ENCODE results near the gene NPPB.

Gene NPPB

DNA sequence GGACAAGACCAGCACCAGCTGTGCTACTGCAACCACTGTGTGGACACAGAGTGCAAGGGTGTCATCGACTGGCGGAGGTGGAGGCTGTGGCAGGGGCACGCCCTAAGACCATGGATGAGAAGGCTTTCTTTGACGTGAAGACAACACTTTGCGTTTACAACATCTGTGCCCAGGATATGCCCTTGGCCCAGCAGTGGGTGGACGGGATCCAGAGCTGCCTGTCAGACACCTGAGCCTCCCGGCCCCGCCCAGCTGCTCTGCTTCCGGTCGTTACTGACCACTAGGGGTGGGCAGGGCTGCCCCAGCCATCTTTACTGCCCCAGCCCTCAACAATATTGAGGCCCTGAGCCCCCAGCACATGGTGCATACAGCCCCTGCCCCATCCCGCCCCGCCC, 21.4 kb upstream of the NPPB start:
- H3K4me3 ChIP-seq (ENCODE audit: low read depth, low read length): no peak overlapping the region
- TF ChIP-seq, protein P1, sequence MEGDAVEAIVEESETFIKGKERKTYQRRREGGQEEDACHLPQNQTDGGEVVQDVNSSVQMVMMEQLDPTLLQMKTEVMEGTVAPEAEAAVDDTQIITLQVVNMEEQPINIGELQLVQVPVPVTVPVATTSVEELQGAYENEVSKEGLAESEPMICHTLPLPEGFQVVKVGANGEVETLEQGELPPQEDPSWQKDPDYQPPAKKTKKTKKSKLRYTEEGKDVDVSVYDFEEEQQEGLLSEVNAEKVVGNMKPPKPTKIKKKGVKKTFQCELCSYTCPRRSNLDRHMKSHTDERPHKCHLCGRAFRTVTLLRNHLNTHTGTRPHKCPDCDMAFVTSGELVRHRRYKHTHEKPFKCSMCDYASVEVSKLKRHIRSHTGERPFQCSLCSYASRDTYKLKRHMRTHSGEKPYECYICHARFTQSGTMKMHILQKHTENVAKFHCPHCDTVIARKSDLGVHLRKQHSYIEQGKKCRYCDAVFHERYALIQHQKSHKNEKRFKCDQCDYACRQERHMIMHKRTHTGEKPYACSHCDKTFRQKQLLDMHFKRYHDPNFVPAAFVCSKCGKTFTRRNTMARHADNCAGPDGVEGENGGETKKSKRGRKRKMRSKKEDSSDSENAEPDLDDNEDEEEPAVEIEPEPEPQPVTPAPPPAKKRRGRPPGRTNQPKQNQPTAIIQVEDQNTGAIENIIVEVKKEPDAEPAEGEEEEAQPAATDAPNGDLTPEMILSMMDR (IDR thresholded peaks at IDR 0.05; ENCODE audit: borderline replicate concordance, insufficient read depth, low read depth, low read length): no peak

DNA sequence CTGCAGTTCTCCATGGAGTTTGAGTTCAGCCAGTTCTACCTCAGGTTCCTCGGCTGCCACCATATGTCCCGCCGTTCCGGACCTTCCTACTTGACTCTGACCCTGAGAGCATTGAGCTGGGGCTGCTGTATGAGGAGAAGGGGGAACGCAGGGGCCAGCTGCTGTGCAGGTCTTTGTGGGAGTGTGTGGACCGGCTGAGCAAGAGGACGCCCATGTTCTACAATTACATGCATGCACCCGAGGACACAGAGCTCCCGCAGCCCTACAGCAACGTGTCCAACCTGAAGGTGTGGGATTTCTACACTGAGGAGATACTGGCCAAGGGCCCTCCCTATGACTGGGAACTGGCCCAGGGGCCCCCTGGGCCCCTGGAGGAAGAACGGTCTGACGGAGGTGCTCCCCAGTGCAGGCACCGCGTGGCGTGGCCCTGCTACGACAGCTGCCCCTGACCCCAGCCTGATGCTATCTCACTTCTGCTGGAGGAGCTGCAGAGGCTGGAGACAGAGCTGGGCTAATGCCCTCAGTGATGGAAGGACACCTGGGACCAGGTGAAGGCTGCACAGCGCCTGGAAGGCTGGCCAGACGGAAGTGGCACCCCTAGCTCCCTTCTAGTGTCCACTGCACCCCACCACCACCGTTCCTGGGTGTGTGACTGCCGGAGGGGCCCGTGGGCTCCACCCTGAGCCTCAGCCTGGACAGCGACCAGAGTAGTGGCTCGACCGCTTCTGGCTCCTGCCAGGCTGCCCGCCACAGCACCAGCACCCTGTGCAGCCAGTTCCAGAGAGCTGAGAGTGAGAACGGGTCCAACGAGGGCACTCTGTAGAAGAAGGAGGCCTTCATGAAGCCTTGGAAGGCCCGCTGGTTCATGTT, 20.8 kb upstream of the NPPB start:
- TF ChIP-seq, protein P1 (IDR thresholded peaks at IDR 0.05; ENCODE audit: borderline replicate concordance, insufficient read depth, low read depth, low read length): no peak
- no peak overlapping the region for H3K4me3 ChIP-seq (ENCODE audit: low read depth, low read length)

DNA sequence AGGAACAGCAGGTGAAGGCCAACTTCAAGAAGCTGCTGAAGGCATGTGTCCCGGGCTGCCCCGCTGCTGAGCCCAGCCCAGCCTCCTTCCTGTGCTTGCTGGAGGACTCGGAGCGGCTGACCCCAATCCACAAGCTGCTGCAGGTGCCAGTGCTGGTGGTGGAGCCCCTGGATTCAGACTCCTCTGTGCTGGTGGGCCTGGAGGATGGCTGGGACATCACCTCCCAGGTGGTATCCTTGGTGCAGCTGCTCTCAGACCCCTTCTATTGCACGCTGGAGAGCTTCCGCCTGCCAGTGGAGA, 20.1 kb upstream of the NPPB start:
- no peak overlapping the region for H3K4me3 ChIP-seq (ENCODE audit: low read depth, low read length)
- TF ChIP-seq, protein P1 (IDR thresholded peaks at IDR 0.05; ENCODE audit: borderline replicate concordance, insufficient read depth, low read depth, low read length): no peak

DNA sequence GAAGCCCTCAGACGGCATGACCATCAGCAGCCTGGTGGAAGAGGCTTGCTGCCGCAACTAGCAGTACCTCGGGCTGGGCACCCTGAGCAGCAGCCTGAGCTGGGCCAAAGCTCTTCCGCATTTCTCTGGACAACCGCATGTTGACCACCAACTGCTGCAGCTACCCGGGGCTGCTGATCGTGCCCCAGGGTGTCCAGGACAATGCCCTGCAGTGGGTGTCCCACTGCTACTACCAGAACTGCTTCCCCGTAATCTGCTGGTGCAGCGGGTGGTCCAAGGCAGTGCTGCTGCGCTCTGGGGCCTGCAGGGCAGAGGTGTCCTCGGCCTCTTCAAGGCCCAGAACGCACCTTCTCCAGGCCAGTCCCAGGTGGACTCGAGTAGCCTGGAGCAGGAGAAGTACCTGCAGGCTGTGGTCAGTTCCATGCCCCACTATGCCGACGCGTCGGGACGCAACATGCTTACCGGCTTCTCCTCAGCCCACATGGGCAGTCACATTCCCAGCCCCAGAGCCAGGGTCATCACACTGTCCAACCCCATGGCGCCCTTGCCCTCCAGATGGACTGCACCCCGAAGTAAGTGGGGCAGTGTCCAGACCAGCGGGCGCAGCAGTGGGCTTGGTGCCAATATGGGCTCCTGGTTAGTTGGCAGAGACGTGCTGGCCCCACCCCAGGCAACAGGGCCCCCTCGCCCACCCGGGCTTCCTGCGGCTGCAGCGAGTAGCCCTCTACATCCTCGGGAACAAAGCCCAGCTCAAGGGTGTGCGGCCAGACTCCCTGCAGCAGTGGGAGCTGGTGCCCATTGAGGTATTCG, 19.5 kb upstream of the NPPB start:
- H3K4me3 ChIP-seq (ENCODE audit: low read depth, low read length): no peak overlapping the region
- TF ChIP-seq, protein P1 (IDR thresholded peaks at IDR 0.05; ENCODE audit: borderline replicate concordance, insufficient read depth, low read depth, low read length): no peak

DNA sequence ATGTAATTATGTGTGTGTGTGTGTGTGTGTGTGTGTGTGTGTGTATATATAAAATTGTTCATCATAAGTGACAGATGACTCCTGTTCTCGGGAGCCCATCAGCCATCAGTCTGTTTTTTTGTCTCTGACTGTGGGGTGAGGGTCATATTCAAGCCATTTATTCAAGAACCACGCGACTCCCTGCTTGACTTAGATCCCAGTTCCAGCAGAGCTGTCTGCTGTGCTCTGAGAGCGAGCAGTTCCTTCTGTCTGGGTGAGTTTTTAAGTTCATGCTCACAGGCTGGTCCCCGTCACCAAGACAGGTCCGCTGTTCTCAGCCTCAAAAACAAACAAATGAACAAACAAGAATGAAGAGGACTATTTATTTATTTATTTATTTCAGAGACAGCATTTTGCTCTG, 18.3 kb upstream of the NPPB start:
- no peak overlapping the region for H3K4me3 ChIP-seq (ENCODE audit: low read depth, low read length)
- TF ChIP-seq, protein P1 (IDR thresholded peaks at IDR 0.05; ENCODE audit: borderline replicate concordance, insufficient read depth, low read depth, low read length): no peak

DNA sequence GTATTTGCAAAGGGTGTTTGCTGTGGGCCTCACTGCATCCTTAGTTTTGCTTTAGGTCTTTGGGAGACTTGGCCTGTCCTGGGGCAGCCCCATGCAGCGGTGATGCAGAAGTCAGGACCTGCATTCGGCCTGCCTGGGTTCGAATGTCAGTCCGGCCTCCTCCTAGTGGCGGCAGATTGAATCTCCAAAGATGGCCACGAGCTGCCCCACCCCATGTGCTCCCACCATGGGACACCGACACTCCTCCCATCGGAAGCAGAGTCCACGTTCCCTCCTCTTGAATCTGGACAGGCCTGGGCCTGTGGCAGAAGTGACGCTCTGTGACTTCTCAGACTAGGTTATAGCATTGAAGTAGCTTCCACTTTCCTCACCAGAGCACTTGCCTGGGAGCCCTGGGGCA, 16.3 kb upstream of the NPPB start:
- no peak overlapping the region for H3K4me3 ChIP-seq (ENCODE audit: low read depth, low read length)
- TF ChIP-seq, protein P1 (IDR thresholded peaks at IDR 0.05; ENCODE audit: borderline replicate concordance, insufficient read depth, low read depth, low read length): no peak
